COR-L47 (cell line): ENCODE results near the gene ANAPC15.
A peak's percentile ranks its signal among the peaks of the same experiment; 100 is the strongest.
"Not testable (repeated sequence)": the region's sequence is repeated elsewhere in the genome, so short reads cannot be mapped to it uniquely, and the experiment has no call there.

Experiments
- DNase-seq: peaks from one replicate; lab custom pipeline; 2025; lab: John Stamatoyannopoulos, UW

Gene ANAPC15

GRCh38 chr11:72112143-72112977 lies at the start of gene ANAPC15:
Gene ANAPC15, minus strand, starts transcription at chr11:72112695. Its CDS starts 1,419 bp downstream, at chr11:72111276.
- DNase-seq: peak; percentile 100

GRCh38 chr11:72160319-72160718 lies 47.8 kb upstream of the ANAPC15 start:
- no peak for DNase-seq

GRCh38 chr11:72157131-72157530 lies 44.6 kb upstream of the ANAPC15 start:
- no peak for DNase-seq

GRCh38 chr11:72155751-72156150 lies 43.3 kb upstream of the ANAPC15 start:
- DNase-seq: no peak

GRCh38 chr11:72154816-72155215 lies 42.3 kb upstream of the ANAPC15 start:
- no peak for DNase-seq

- not testable (repeated sequence) for DNase-seq
Observed at GRCh38 chr11:72153874-72154273, 41.4 kb upstream of the ANAPC15 start.

- no peak for DNase-seq
Observed at GRCh38 chr11:72150882-72151281, 38.4 kb upstream of the ANAPC15 start.

- no peak for DNase-seq
Observed at GRCh38 chr11:72146625-72147024, 34.1 kb upstream of the ANAPC15 start.

- no peak for DNase-seq
Observed at GRCh38 chr11:72144807-72145565, 32.5 kb upstream of the ANAPC15 start.

GRCh38 chr11:72142543-72142942 lies 30.0 kb upstream of the ANAPC15 start:
- not testable (repeated sequence) for DNase-seq

- not testable (repeated sequence) for DNase-seq
Observed at GRCh38 chr11:72142086-72142485, 29.6 kb upstream of the ANAPC15 start.

GRCh38 chr11:72141066-72141465 lies 28.6 kb upstream of the ANAPC15 start:
- DNase-seq: no peak

- no peak for DNase-seq
Observed at GRCh38 chr11:72140661-72141060, 28.2 kb upstream of the ANAPC15 start.

- no peak for DNase-seq
Observed at GRCh38 chr11:72139500-72139899, 27.0 kb upstream of the ANAPC15 start.

GRCh38 chr11:72138821-72139390 lies 26.4 kb upstream of the ANAPC15 start:
- no peak for DNase-seq

GRCh38 chr11:72136684-72137262 lies 24.3 kb upstream of the ANAPC15 start:
- no peak for DNase-seq

- no peak for DNase-seq
Observed at GRCh38 chr11:72135891-72136683, 23.6 kb upstream of the ANAPC15 start.

GRCh38 chr11:72135473-72135872 lies 23.0 kb upstream of the ANAPC15 start, which contains the start of gene FOLR3:
Gene FOLR3, plus strand, starts transcription at chr11:72135725. Its CDS starts 228 bp downstream, at chr11:72135953.
- DNase-seq: not testable (repeated sequence)

GRCh38 chr11:72132646-72133045 lies 20.2 kb upstream of the ANAPC15 start:
- DNase-seq: no peak

- DNase-seq: no peak
Observed at GRCh38 chr11:72129381-72129780, 16.9 kb upstream of the ANAPC15 start.

GRCh38 chr11:72127923-72128322 lies 15.4 kb upstream of the ANAPC15 start:
- DNase-seq: no peak
